HUDEP-2 (cell line): ENCODE measurements around the gene ZNF830.
"Not testable (repeated sequence)": the region's sequence is repeated elsewhere in the genome, so short reads cannot be mapped to it uniquely, and the experiment has no call there.

Experiments
- DNase-seq, 76 experiments: peaks; one replicate each; lab custom pipeline; 2025; ENCODE audit not compliant: unreplicated experiment in 76 of 76; lab: John Stamatoyannopoulos, UW

Gene ZNF830, protein sequence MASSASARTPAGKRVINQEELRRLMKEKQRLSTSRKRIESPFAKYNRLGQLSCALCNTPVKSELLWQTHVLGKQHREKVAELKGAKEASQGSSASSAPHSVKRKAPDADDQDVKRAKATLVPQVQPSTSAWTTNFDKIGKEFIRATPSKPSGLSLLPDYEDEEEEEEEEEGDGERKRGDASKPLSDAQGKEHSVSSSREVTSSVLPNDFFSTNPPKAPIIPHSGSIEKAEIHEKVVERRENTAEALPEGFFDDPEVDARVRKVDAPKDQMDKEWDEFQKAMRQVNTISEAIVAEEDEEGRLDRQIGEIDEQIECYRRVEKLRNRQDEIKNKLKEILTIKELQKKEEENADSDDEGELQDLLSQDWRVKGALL

GRCh38 chr17:34961093-34961911 lies at the start of gene ZNF830, which contains the start of gene CCT6B:
Gene ZNF830, plus strand, starts transcription at chr17:34961540. Its CDS starts 27 bp downstream, at chr17:34961567.
Gene CCT6B, minus strand, starts transcription at chr17:34961460. Its CDS starts 67 bp downstream, at chr17:34961393.
- DNase-seq = peak in 75 of 76 experiments; percentile 44 to 92 (median 82)

- no peak for DNase-seq
Observed at GRCh38 chr17:34913001-34913400, 48.3 kb upstream of the ZNF830 start.

- no peak for DNase-seq
Observed at GRCh38 chr17:34916120-34916519, 45.2 kb upstream of the ZNF830 start.

DNA sequence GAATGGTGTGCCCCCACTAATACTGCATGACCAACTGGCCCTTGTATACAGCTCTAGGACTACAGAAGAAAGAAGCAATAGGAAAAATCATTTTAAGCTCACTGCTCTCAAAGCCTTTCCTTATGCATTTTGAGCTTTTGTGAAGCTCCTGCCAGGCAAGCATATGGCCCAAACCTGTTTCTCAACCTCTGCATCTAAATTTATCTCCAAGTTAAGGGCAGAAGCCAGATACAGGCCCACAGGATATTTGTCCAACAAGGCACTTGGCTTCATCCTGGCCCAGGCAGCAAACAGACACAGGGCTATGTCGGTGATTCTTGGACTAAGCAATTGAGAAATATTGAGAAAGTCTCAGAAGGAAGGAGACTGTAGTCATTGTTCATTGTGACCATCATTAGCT lies 44.0 kb upstream of the ZNF830 start:
- DNase-seq = no peak

GRCh38 chr17:34920676-34921075 lies 40.7 kb upstream of the ZNF830 start:
- DNase-seq = no peak

DNA sequence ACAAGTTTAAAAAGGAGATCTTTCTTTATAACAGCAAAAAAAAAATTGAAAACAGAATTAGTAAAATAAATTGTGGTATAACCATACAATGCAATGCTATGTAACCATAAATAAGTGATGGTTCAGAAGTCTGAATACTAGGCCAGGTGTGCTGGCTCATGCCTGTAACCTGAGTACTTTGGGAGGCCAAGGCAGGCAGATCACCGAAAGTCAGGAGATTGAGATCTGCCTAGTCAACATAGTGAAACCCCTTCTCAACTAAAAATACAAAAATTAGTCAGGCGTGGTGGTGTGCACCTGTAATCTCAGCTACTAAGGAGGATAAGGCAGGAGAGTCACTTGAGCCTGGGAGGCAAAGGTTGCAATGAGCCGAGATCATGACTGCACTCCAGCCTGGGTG lies 34.7 kb upstream of the ZNF830 start:
- DNase-seq = no peak

GRCh38 chr17:34930283-34930682 lies 31.1 kb upstream of the ZNF830 start:
- no peak for DNase-seq

DNA sequence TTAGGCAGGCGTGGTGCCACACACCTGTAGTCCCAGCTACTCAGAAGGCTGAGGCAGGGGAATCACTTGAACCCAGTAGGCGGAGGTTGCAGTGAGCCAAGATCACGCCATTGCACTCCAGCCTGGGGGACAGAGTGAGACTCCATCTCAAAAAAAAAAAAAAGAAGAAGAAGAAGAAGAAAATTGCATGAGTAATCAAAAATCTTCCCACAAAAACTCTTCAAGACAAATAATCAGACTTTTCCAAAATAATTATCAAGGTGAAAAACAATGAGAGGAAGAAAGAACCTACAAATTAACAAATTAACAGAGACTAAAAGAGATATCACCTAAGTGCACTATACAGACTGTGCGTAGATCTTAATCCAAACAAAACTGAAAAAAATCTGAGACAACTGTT lies 10.6 kb upstream of the ZNF830 start:
- DNase-seq = not testable (repeated sequence)

- DNase-seq = no peak
Observed at GRCh38 chr17:34958438-34958837, 2.9 kb upstream of the ZNF830 start.

GRCh38 chr17:34974179-34974578 lies 12.8 kb downstream of the ZNF830 start:
- no peak for DNase-seq

GRCh38 chr17:34974794-34975785 lies 13.8 kb downstream of the ZNF830 start:
- peak in 3 of 76 experiments; percentile 7 to 28 (median 9) for DNase-seq

DNA sequence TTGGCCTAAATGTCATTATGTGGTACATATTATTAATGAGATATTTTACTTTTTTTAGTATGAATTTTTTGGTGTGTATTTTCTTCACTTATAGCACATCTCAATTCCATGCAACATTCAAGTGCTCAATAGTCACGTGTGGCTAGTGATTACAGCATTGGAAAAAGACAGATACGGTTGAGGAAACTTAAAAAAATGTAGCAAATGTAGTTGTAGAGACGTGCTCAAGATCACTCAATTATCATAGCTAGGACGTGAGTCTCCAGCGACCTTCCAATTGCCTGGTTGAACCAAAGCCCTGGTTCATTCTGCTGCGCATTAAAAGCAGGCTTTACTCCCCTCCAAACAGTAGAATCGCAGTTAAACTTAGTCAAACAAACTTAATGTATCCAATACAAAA lies 17.8 kb downstream of the ZNF830 start:
- DNase-seq = no peak

DNA sequence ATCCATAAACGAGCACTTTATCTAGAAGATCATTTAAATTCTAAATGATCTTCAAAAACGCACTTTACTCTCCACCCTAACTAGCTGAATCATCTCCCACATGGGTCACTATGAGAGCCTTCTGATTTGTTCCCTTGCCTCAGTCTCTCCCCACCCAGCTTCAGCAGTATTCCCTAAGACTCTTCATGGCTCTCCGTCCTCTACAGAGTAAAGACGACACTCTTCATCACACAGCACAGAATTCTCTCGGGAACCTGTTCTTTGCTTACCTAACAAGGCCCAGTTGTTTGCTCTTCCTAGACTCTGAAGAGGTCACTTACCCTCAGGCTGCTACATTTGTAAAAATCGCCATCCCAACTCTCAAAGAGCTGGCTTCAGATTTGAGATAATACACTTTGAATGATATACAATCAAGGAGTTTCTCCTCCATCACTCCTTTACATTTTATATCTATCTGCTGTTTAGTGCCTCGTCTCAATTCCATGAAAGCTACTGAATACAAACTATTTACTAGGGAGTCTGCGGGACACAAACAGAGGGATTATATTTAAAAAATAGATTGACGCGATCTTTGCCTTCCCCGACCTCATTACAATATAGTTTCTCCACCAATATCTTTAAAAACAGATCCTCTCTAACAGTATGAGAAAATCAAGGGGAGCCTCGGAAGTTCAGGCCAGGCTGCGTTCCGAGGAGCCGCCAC lies 18.5 kb downstream of the ZNF830 start:
- peak in 2 of 76 experiments; percentile 3 to 8 for DNase-seq

DNA sequence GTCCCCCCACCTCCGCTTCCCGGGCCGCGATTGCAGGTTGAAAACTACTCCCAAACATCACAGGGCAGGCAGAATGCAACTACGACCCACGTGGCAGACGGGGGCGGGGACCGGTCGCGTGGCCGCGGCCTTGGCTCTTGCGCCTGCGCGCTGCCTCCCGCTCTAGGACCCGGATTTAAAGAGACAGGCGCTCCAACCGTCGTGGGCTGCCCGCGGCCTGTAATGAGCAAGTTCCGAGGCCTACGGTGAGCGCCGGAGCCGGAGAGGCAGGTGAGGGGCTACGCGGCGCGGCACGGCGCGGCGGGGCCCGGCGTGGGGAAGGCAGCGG lies 19.0 kb downstream of the ZNF830 start, which contains the start of gene LIG3:
TSS of gene LIG3 (plus strand) at position 160 of the 328 bp plus-strand sequence. CDS start 2,494 bp downstream, outside the sequence.
- DNase-seq = peak in 75 of 76 experiments; percentile 31 to 93 (median 84)

- peak in 72 of 76 experiments; percentile 6 to 88 (median 60) for DNase-seq
Observed at GRCh38 chr17:34980681-34981537, 19.6 kb downstream of the ZNF830 start.

GRCh38 chr17:34981538-34982241 lies 20.4 kb downstream of the ZNF830 start:
- DNase-seq = peak in 12 of 76 experiments; percentile 2 to 50 (median 14)

- DNase-seq = no peak
Observed at GRCh38 chr17:34987232-34987631, 25.9 kb downstream of the ZNF830 start.

GRCh38 chr17:34988644-34989043 lies 27.3 kb downstream of the ZNF830 start:
- peak in 35 of 76 experiments; percentile 5 to 75 (median 41) for DNase-seq
